Skeletal muscle tissue (tissue), 4 donors: Measurements from ENCODE around the gene MPPED1. TPM values are rescaled to one million over a fixed set of nuclear protein-coding genes. Genes with fewer than 3 reads are reported as not detected.

Experiments
- H3K27ac ChIP-seq: one replicate; pipeline ENCODE4 v1.7.0; 2013; ENCODE audit warnings: mild to moderate bottlenecking, low read depth, low read length, inconsistent platforms
- H3K27me3 ChIP-seq, 3 donors: one replicate each; pipeline ENCODE4 v1.7.0; 2013; ENCODE audit warnings: low read length in 3 of 3; ENCODE audit not compliant: control insufficient read depth in 3 of 3, insufficient read depth in 3 of 3
- H3K36me3 ChIP-seq, 3 donors: one replicate each; pipeline ENCODE4 v1.7.0; 2013; ENCODE audit warnings: low read length in 3 of 3; ENCODE audit not compliant: control insufficient read depth in 3 of 3, insufficient read depth in 3 of 3
- H3K4me1 ChIP-seq, 3 donors: one replicate each; pipeline ENCODE4 v1.7.0; 2013; ENCODE audit warnings: low read length in 3 of 3, mild to moderate bottlenecking in 3 of 3; ENCODE audit not compliant: control insufficient read depth in 3 of 3, insufficient read depth in 3 of 3
- H3K4me3 ChIP-seq, 3 donors: one replicate each; pipeline ENCODE4 v1.7.0; 2013; ENCODE audit warnings: low read length in 3 of 3
- H3K9ac ChIP-seq, 3 donors: one replicate each; pipeline ENCODE4 v1.7.0; 2013; ENCODE audit warnings: low read length in 3 of 3, mild to moderate bottlenecking in 3 of 3, moderate library complexity in 2 of 3, low read depth in 1 of 3
- H3K9me3 ChIP-seq, 3 donors: one replicate each; pipeline ENCODE4 v1.7.0; 2013; ENCODE audit warnings: low read length in 3 of 3; ENCODE audit not compliant: control insufficient read depth in 3 of 3
- total RNA-seq: library from RNA; depleted of rRNA; stranded (reverse); fragments of >200 nt; gene quantifications from one replicate; pipeline ENCODE4 v1.2.3, GENCODE V29; 2014
- donor health status: Osteomylitis.

MPPED1 gene
- total RNA-seq, 1 donor from 2014 or later: under 0.01 TPM

DNA sequence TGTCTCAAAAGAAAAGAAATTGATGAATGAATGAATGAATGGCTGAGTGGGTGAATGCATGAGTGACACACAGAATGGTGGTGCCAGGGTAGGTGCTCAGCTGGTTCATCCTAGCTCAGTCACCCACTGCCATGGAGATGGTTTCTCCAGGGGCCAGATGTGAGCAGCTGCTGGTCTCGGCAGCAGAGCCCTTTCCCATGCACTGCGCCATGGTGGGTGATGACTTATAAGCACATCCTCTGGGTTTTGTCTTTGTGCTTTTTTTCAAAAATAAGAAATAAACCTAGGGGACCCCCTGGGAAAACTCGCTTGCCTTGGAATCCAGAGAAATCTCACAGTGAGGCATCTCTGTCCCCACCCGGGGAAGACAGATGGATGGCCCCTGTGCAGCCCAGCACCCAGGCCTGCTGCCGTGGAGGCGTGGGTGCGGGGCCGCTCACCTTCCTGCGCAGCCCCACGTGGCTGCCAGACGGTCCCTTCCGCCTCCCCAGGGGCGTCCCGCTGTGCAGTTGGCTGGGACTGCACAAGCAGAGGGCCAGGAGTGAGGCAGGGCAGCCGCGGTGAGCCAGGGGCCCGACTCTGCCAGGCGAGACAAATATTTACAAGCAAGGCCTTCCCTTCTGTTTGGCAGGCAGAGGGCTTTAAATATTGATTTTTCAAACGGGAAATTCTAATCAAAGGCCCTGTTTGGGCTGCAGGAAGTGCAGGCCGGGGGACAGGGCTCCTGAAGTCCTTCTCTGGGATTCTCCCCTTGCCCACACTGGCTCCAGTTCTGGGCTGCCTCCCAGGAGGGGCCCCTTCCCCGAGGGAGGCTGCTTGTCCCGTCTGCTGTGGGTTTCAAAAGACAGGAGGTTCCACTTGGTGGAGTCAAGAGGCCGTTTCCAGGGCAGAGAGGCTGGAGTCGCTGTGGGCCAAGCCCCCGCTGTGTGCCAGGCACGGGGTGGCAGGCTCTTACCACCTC, 24.3 kb downstream of the MPPED1 start:
- H3K9me3 ChIP-seq: no peaks in the 10 kb centered on the region
- no peaks in the 10 kb centered on the region for H3K36me3 ChIP-seq
- H3K9ac ChIP-seq: no peak overlapping the region
- H3K27ac ChIP-seq: no peak overlapping the region
- H3K4me3 ChIP-seq: no peak overlapping the region
- H3K27me3 ChIP-seq: peaks cover 35 to 69% (median 39%) of the 10 kb centered on the region in 3 donors
- H3K4me1 ChIP-seq: no peaks in the 10 kb centered on the region

GRCh38 chr22:43436868-43437267, 25.1 kb downstream of the MPPED1 start:
- Histone ChIP-seq H3K9me3 (no peaks in the 10 kb centered on the region), H3K36me3 (no peaks in the 10 kb centered on the region), H3K4me1 (no peaks in the 10 kb centered on the region), H3K4me3 (no peak overlapping the region), H3K9ac (no peak overlapping the region), H3K27me3 (peaks cover 33 to 68% (median 36%) of the 10 kb centered on the region in 3 donors), H3K27ac (no peak overlapping the region)

- H3K4me1 ChIP-seq: no peaks in the 10 kb centered on the region
- H3K9me3 ChIP-seq: no peaks in the 10 kb centered on the region
- H3K27me3 ChIP-seq: peaks cover 36 to 72% (median 43%) of the 10 kb centered on the region in 3 donors
- no peak overlapping the region for H3K9ac ChIP-seq
- H3K36me3 ChIP-seq: no peaks in the 10 kb centered on the region
- no peak overlapping the region for H3K4me3 ChIP-seq
- H3K27ac ChIP-seq: no peak overlapping the region
Measured at GRCh38 chr22:43437871-43438475, 26.2 kb downstream of the MPPED1 start.

DNA sequence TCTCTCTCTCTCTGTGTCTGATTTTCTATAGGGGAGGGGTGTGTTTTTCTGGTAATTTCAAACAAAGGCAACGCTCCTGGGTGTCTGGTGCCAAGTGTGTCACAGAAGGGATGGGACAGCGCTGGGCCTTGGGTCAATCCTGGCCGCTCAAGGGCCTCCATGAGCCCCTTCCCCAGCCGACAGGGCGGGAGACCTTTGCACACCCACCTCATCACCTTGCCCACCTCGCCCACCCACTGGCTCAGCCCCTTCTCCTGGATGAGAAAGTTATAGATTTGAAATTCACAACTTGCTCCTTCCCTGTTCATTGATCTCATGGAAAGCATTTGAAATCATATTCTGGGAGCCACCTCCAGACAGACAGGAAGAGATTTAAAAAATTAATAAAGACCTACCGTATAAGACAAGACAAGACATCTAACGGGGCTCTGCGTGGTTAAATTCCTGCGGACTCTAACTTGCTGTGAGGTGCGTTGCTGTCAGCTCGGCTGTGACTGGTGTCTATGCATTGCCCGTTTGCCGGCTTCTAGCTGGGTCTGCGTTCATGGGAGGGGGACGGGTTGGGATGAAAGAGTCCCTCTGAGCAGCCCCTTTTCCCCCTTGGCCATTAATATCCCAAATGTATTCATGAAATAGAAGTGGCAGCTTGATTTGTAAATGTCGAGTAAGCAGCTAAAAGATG, 27.0 kb downstream of the MPPED1 start:
- Histone ChIP-seq H3K9me3 (no peaks in the 10 kb centered on the region), H3K36me3 (no peaks in the 10 kb centered on the region), H3K4me1 (no peaks in the 10 kb centered on the region), H3K27me3 (peaks cover 36 to 69% (median 46%) of the 10 kb centered on the region in 3 donors), H3K9ac (no peak overlapping the region), H3K27ac (no peak overlapping the region), H3K4me3 (no peak overlapping the region)

GRCh38 chr22:43439368-43440103, 27.7 kb downstream of the MPPED1 start:
- no peaks in the 10 kb centered on the region for H3K9me3 ChIP-seq
- H3K36me3 ChIP-seq: no peaks in the 10 kb centered on the region
- peaks cover 31 to 64% (median 43%) of the 10 kb centered on the region in 3 donors for H3K27me3 ChIP-seq
- no peaks in the 10 kb centered on the region for H3K4me1 ChIP-seq
- no peak overlapping the region for H3K9ac ChIP-seq
- no peak overlapping the region for H3K4me3 ChIP-seq
- H3K27ac ChIP-seq: no peak overlapping the region

GRCh38 chr22:43440104-43440387, 28.2 kb downstream of the MPPED1 start:
- no peaks in the 10 kb centered on the region for H3K36me3 ChIP-seq
- H3K4me3 ChIP-seq: no peak overlapping the region
- no peak overlapping the region for H3K9ac ChIP-seq
- H3K9me3 ChIP-seq: no peaks in the 10 kb centered on the region
- H3K27ac ChIP-seq: no peak overlapping the region
- H3K4me1 ChIP-seq: no peaks in the 10 kb centered on the region
- peaks cover 30 to 58% (median 43%) of the 10 kb centered on the region in 3 donors for H3K27me3 ChIP-seq

GRCh38 chr22:43440556-43440955, 28.7 kb downstream of the MPPED1 start:
- Histone ChIP-seq H3K4me3 (no peak overlapping the region), H3K9ac (no peak overlapping the region), H3K9me3 (no peaks in the 10 kb centered on the region), H3K27me3 (peaks cover 30 to 57% (median 43%) of the 10 kb centered on the region in 3 donors), H3K27ac (no peak overlapping the region), H3K4me1 (no peaks in the 10 kb centered on the region), H3K36me3 (no peaks in the 10 kb centered on the region)

DNA sequence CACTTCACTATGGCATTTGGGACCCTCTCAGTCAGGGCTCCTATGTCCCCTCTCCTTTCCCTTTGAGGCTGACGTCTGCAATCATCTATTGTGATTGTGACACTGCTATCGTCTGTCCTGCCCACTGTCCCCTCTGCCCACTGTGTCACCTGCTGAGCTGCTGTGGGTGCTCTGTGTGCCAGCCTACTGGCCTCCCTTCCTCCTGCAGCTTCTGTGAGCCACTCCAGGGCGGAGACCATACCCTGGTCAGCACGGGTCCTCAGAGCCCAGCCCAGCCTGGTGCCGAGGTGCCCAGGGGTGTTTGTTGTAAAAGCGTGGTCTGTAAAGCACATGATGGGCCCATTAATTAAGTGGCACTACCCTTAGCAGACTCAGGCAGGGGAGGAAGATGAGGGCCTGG, 29.4 kb downstream of the MPPED1 start:
- Histone ChIP-seq H3K9ac (no peak overlapping the region), H3K36me3 (no peaks in the 10 kb centered on the region), H3K4me1 (no peaks in the 10 kb centered on the region), H3K27me3 (peaks cover 27 to 57% (median 38%) of the 10 kb centered on the region in 3 donors), H3K27ac (no peak overlapping the region), H3K4me3 (no peak overlapping the region), H3K9me3 (no peaks in the 10 kb centered on the region)

GRCh38 chr22:43441751-43442150, 29.9 kb downstream of the MPPED1 start:
- no peaks in the 10 kb centered on the region for H3K36me3 ChIP-seq
- H3K27me3 ChIP-seq: peaks cover 27 to 57% (median 38%) of the 10 kb centered on the region in 3 donors
- no peak overlapping the region for H3K9ac ChIP-seq
- H3K4me1 ChIP-seq: peaks cover 0 to under 1% (median 0%) of the 10 kb centered on the region in 3 donors
- H3K9me3 ChIP-seq: no peaks in the 10 kb centered on the region
- no peak overlapping the region for H3K4me3 ChIP-seq
- no peak overlapping the region for H3K27ac ChIP-seq
